HepG2 (cell line): ENCODE data around the gene TNNI3K. TPM values are rescaled to one million over a fixed set of nuclear protein-coding genes. Genes with fewer than 3 reads are reported as not detected.

Source experiments
- ATAC-seq: fragments of 200-7000 bp; cut with Tn5 transposase; 3 replicates; pipeline ENCODE4 v1.9.1; 2020; ENCODE audit warnings: mild to moderate bottlenecking, moderate library complexity
- BruUV-seq: library from RNA; stranded (reverse); fragments of 400-500 nt; replicated peaks from 2 replicates; lab custom pipeline; 2021; lab: Mats Ljungman, UMichigan
- CTCF ChIA-PET: fragments of 300-600 bp; formaldehyde crosslinking; extraction: SDS; loops from one replicate; lab custom pipeline; 2021; ENCODE audit warnings: low total read pairs, inconsistent platforms, low intra/inter-chr PET ratio; lab: Yijun Ruan, JAX
- POLR2A ChIA-PET: fragments of 350-600 bp; sonication (Branson Sonifier 250); formaldehyde crosslinking; loops from one replicate; lab custom pipeline; 2020; ENCODE audit warnings: antibody characterized with exemption, inconsistent platforms; lab: Yijun Ruan, JAX
- DNase-seq: peaks from one replicate; pipeline ENCODE4 v3.0.0-alpha.2; 2015; ENCODE audit warnings: low spot score
- FAIRE-seq: peaks from 3 replicates; lab custom pipeline; 2011; peaks lifted over from hg19 to GRCh38; lab: Jason Lieb, UNC
- H2AFZ ChIP-seq: one replicate; pipeline ENCODE4 v1.6.1; 2011; ENCODE audit warnings: low read length, inconsistent platforms
- H3K27ac ChIP-seq: fragments of 300-600 bp; 3 replicates; pipeline ENCODE4 v1.8.0; 2011; ENCODE audit warnings: mixed run types, mild to moderate bottlenecking, mixed read lengths, low read length, inconsistent platforms; ENCODE audit not compliant: insufficient read depth; ENCODE audit errors: extremely low read length
- H3K27me3 ChIP-seq, 2 experiments: fragments of 200-600 bp in 1 of 2; 2 replicates in 1 of 2; 3 replicates in 1 of 2; pipeline versions ENCODE4 v1.6.0 to v1.8.0; 2011; ENCODE audit warnings: low read length in 2 of 2, mild to moderate bottlenecking in 2 of 2, moderate library complexity in 2 of 2, inconsistent platforms in 1 of 2; ENCODE audit not compliant: insufficient read depth in 2 of 2, control insufficient read depth in 1 of 2
- H3K36me3 ChIP-seq, 2 experiments: fragments of 200-600 bp in 1 of 2; replicated peaks in 1 of 2; 2 replicates in 1 of 2; 3 replicates in 1 of 2; pipeline versions ENCODE4 v1.5.1 to v1.8.0; 2011; ENCODE audit warnings: low read length in 2 of 2, inconsistent platforms in 1 of 2; ENCODE audit not compliant: insufficient read depth in 2 of 2, control insufficient read depth in 1 of 2
- H3K4me1 ChIP-seq: 2 replicates; pipeline ENCODE4 v1.5.1; 2012; ENCODE audit warnings: low read length, inconsistent platforms; ENCODE audit not compliant: insufficient read depth
- H3K4me2 ChIP-seq: 2 replicates; pipeline ENCODE4 v1.6.0; 2011; ENCODE audit warnings: low read depth, low read length, inconsistent platforms
- H3K4me3 ChIP-seq, 3 experiments: fragments of 200-600 bp in 1 of 3; sonication (generic), shearing (Covaris generic) in 1 of 3; replicated peaks in 1 of 3; 2 replicates each; pipeline ENCODE4 v1.5.1; 2011 to 2016; ENCODE audit warnings: low read length in 3 of 3, inconsistent platforms in 2 of 3, low read depth in 2 of 3, mild to moderate bottlenecking in 2 of 3, control low read depth in 1 of 3, mixed read lengths in 1 of 3; ENCODE audit not compliant: insufficient read depth in 1 of 3
- H3K79me2 ChIP-seq: one replicate; pipeline ENCODE4 v1.6.1; 2011; ENCODE audit warnings: low read length, inconsistent platforms; ENCODE audit not compliant: insufficient read depth
- H3K9ac ChIP-seq: 2 replicates; pipeline ENCODE4 v1.6.0; 2011; ENCODE audit warnings: mild to moderate bottlenecking, low read depth, low read length, inconsistent platforms; ENCODE audit not compliant: insufficient read depth
- H3K9me3 ChIP-seq: 2 replicates; pipeline ENCODE4 v1.5.1; 2012; ENCODE audit warnings: mild to moderate bottlenecking, low read length
- H4K20me1 ChIP-seq: 2 replicates; pipeline ENCODE4 v1.6.0; 2011; ENCODE audit warnings: inconsistent platforms, mild to moderate bottlenecking, low read length, moderate library complexity; ENCODE audit not compliant: insufficient read depth
- ATF2 ChIP-seq: sonication (generic); formaldehyde crosslinking; IDR thresholded peaks from 2 replicates; pipeline ENCODE4 v1.4.0; 2020; ENCODE audit warnings: missing genetic modification reagents
- ELF4 ChIP-seq: sonication (generic); formaldehyde crosslinking; IDR thresholded peaks from 2 replicates; pipeline ENCODE4 v1.5.0; 2020; ENCODE audit warnings: missing genetic modification reagents, mild to moderate bottlenecking, moderate library complexity, borderline replicate concordance
- MEIS1 ChIP-seq: sonication (generic); formaldehyde crosslinking; IDR thresholded peaks from 2 replicates; pipeline ENCODE4 v1.9.0; 2021; ENCODE audit warnings: mild to moderate bottlenecking, missing genetic modification reagents, moderate library complexity, borderline replicate concordance
- PPARG ChIP-seq: conservative IDR thresholded peaks from 2 replicates; pipeline ENCODE4 v1.6.1; 2016; ENCODE audit warnings: missing biosample characterization, missing genetic modification reagents
- RAD51 ChIP-seq: fragments of 450-650 bp; IDR thresholded peaks from 2 replicates; pipeline ENCODE4 v1.6.1; 2016; ENCODE audit warnings: borderline replicate concordance
- RARA ChIP-seq: IDR thresholded peaks from 2 replicates; pipeline ENCODE4 v1.6.1; 2016; ENCODE audit warnings: missing genetic modification reagents, missing compliant biosample characterization
- ZNF362 ChIP-seq: sonication (generic); formaldehyde crosslinking; IDR thresholded peaks from 2 replicates; pipeline ENCODE4 v1.4.0; 2020; ENCODE audit warnings: missing genetic modification reagents, mild to moderate bottlenecking, borderline replicate concordance
- ZNF530 ChIP-seq: sonication (generic); formaldehyde crosslinking; IDR thresholded peaks from 2 replicates; pipeline ENCODE4 v1.5.0; 2020; ENCODE audit warnings: low read depth, mild to moderate bottlenecking, missing genetic modification reagents
- ZNF562 ChIP-seq: sonication (generic); formaldehyde crosslinking; IDR thresholded peaks from 2 replicates; pipeline ENCODE4 v1.8.0; 2022; ENCODE audit warnings: missing genetic modification reagents, borderline replicate concordance
- ZNF672 ChIP-seq: sonication (generic); formaldehyde crosslinking; IDR thresholded peaks from 2 replicates; pipeline ENCODE4 v1.8.1; 2022; ENCODE audit warnings: missing genetic modification reagents
- WGBS: methylation state at CpG from one replicate; pipeline ENCODE4 v1.1.6; 2017; ENCODE audit warnings: low lambda C conversion rate; 5-methylcytosine and 5-hydroxymethylcytosine counted together
- in situ Hi-C: cut with HindIII; loops from 2 replicates; pipeline ENCODE4 v1.10.0; 2017; ENCODE audit warnings: low pct_unique_long_range_greater_than_20kb; ENCODE audit not compliant: extremely low pct_ligation_motif_present
- intact Hi-C: fragments of 100-400 bp; cut with micrococcal nuclease; formaldehyde crosslinking; loops from one replicate; pipeline ENCODE4 v1.10.0; 2022; ENCODE audit not compliant: unreplicated experiment
- polyA plus RNA-seq, 8 experiments: library from polyadenylated mRNA; depleted of rRNA in 3 of 8; stranded (reverse) in 7 of 8; unstranded in 1 of 8; fragments of >200 nt; fragmentation: Illumina TruSeq in 4 of 8; extraction: Trizol in 4 of 8; gene quantifications; 2 replicates each; pipeline versions ENCODE4 v1.2.1 to v1.2.3, GENCODE V29; 2011 to 2016; ENCODE audit warnings: low read depth in 4 of 8, missing spikeins in 1 of 8, mixed read lengths in 1 of 8; ENCODE audit not compliant: insufficient read depth in 1 of 8
- total RNA-seq, 5 experiments: library from RNA; depleted of rRNA; stranded (reverse); fragments of >200 nt; fragmentation: Illumina TruSeq; extraction: Trizol; gene quantifications; 2 replicates each; pipeline ENCODE4 v1.2.3, GENCODE V29; 2016; ENCODE audit warnings: low read depth in 1 of 5
- TF ChIP-seq, protein P1 (sequence below): sonication (generic); formaldehyde crosslinking; IDR thresholded peaks from 2 replicates; pipeline ENCODE4 v1.4.0; 2020; ENCODE audit warnings: mild to moderate bottlenecking, missing genetic modification reagents
- TF ChIP-seq, protein P2 (sequence below): IDR thresholded peaks from 2 replicates; pipeline ENCODE4 v1.6.1; 2016; ENCODE audit warnings: low read depth, control low read depth
- TF ChIP-seq, protein P3 (sequence below): sonication (generic); formaldehyde crosslinking; IDR thresholded peaks from 2 replicates; pipeline ENCODE4 v1.4.0; 2020; ENCODE audit warnings: missing genetic modification reagents

TNNI3K gene
- total and polyA plus RNA-seq, 2 of the 13 experiments (the other 11 are each of a cell fraction or from before 2014, with no cell fraction given): 1.1 TPM; not detected in 1

DNA sequence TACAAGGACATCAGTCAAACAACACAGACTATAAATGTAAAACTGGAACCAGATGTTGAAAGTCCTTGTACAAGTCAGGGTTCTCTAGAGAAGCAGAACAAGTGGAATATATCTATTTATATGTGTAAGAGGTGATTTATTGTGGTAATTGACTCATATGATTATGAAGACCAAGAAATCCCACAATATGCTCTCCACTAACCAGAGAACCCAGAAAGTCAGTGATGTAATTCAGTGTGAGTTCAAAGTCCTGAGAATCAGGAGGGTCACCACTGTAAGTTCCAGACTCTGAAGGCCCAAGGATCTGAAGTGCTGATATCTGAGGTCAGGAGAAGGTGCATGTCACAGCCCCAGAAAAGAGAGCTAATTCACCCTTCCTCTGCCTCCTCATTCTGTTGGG, 220.2 kb downstream of the TNNI3K start (continued):
- TF ChIP-seq, protein P1, sequence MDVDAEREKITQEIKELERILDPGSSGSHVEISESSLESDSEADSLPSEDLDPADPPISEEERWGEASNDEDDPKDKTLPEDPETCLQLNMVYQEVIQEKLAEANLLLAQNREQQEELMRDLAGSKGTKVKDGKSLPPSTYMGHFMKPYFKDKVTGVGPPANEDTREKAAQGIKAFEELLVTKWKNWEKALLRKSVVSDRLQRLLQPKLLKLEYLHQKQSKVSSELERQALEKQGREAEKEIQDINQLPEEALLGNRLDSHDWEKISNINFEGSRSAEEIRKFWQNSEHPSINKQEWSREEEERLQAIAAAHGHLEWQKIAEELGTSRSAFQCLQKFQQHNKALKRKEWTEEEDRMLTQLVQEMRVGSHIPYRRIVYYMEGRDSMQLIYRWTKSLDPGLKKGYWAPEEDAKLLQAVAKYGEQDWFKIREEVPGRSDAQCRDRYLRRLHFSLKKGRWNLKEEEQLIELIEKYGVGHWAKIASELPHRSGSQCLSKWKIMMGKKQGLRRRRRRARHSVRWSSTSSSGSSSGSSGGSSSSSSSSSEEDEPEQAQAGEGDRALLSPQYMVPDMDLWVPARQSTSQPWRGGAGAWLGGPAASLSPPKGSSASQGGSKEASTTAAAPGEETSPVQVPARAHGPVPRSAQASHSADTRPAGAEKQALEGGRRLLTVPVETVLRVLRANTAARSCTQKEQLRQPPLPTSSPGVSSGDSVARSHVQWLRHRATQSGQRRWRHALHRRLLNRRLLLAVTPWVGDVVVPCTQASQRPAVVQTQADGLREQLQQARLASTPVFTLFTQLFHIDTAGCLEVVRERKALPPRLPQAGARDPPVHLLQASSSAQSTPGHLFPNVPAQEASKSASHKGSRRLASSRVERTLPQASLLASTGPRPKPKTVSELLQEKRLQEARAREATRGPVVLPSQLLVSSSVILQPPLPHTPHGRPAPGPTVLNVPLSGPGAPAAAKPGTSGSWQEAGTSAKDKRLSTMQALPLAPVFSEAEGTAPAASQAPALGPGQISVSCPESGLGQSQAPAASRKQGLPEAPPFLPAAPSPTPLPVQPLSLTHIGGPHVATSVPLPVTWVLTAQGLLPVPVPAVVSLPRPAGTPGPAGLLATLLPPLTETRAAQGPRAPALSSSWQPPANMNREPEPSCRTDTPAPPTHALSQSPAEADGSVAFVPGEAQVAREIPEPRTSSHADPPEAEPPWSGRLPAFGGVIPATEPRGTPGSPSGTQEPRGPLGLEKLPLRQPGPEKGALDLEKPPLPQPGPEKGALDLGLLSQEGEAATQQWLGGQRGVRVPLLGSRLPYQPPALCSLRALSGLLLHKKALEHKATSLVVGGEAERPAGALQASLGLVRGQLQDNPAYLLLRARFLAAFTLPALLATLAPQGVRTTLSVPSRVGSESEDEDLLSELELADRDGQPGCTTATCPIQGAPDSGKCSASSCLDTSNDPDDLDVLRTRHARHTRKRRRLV (CRISPR knock-in tag): no peak
- TF ChIP-seq, protein P2, sequence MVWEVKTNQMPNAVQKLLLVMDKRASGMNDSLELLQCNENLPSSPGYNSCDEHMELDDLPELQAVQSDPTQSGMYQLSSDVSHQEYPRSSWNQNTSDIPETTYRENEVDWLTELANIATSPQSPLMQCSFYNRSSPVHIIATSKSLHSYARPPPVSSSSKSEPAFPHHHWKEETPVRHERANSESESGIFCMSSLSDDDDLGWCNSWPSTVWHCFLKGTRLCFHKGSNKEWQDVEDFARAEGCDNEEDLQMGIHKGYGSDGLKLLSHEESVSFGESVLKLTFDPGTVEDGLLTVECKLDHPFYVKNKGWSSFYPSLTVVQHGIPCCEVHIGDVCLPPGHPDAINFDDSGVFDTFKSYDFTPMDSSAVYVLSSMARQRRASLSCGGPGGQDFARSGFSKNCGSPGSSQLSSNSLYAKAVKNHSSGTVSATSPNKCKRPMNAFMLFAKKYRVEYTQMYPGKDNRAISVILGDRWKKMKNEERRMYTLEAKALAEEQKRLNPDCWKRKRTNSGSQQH (CRISPR knock-in tag): no peak
- TF ChIP-seq RAD51: no peak
- TF ChIP-seq ZNF530: no peak
- no peak for TF ChIP-seq ELF4 (CRISPR knock-in tag)
- no peak for TF ChIP-seq RARA (CRISPR knock-in tag)
- TF ChIP-seq, all 625 proteins: peak for 0

DNA sequence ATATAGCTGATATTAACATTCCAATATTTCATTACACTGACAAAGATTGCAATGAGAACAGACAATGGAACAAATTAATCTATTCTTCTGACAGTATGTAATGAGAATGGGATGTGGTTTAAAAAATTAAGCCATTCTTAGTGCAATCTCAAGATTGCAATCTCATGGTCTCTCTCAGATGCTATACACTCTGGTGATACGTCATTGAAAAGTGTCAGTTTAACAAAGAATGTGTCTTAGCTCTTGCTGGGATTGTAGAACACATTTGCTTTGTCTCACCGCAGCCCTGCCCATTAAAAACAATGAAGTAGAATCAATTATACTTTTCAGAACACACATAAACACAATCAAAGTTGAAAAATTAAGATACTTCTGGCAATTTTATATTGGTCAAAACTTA, 222.1 kb downstream of the TNNI3K start:
- no peaks in the 10 kb centered on the region for H4K20me1 ChIP-seq
- ATAC-seq: no peak
- H3K9ac ChIP-seq: no peak overlapping the region
- H2AFZ ChIP-seq: no peak overlapping the region
- intact Hi-C loops: no loop called here
- H3K27me3 ChIP-seq: no peaks in the 10 kb centered on the region
- no peak overlapping the region for H3K4me2 ChIP-seq
- no peak overlapping the region for H3K27ac ChIP-seq
- POLR2A ChIA-PET: no interaction called here
- WGBS: 4% methylated on average over 2 of the region's 2 CpGs
- H3K4me1 ChIP-seq: no peaks in the 10 kb centered on the region
- in situ Hi-C loops: loop anchor here (25.0 kb wide), 1 partner anchor 620 kb away; no protein-coding TSS in a partner anchor
- no peak for FAIRE-seq
- CTCF ChIA-PET: no interaction called here
- H3K36me3 ChIP-seq: no peaks in the 10 kb centered on the region
- no TSS peak for BruUV-seq
- H3K9me3 ChIP-seq: no peaks in the 10 kb centered on the region
- no peaks in the 10 kb centered on the region for H3K79me2 ChIP-seq
- H3K4me3 ChIP-seq: no peak overlapping the region
- no peak for DNase-seq
- TF ChIP-seq MEIS1 (CRISPR knock-in tag): no peak
- no peak for TF ChIP-seq ATF2 (CRISPR knock-in tag)
- TF ChIP-seq ZNF362: no peak
- TF ChIP-seq ZNF672: no peak
- no peak for TF ChIP-seq ZNF562
- TF ChIP-seq, protein P3, sequence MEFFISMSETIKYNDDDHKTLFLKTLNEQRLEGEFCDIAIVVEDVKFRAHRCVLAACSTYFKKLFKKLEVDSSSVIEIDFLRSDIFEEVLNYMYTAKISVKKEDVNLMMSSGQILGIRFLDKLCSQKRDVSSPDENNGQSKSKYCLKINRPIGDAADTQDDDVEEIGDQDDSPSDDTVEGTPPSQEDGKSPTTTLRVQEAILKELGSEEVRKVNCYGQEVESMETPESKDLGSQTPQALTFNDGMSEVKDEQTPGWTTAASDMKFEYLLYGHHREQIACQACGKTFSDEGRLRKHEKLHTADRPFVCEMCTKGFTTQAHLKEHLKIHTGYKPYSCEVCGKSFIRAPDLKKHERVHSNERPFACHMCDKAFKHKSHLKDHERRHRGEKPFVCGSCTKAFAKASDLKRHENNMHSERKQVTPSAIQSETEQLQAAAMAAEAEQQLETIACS (CRISPR knock-in tag): no peak
- no peak for TF ChIP-seq PPARG (CRISPR knock-in tag)
